Stimulated activated CD8-positive, alpha-beta memory T cell treated with anti-CD3 and anti-CD28 coated beads, Interleukin-4, amount 100 ng/mL, for 1 hour (primary cell): ENCODE measurements around the gene ABCC8.
A peak's percentile ranks its signal among the peaks of the same experiment; 100 is the strongest.

Experiments used
- DNase-seq, 2 donors: peaks; one replicate each; pipeline ENCODE4 v3.0.0-alpha.2; 2020; ENCODE audit warnings: low read depth in 2 of 2, low spot score in 1 of 2

The ABCC8 gene

DNA sequence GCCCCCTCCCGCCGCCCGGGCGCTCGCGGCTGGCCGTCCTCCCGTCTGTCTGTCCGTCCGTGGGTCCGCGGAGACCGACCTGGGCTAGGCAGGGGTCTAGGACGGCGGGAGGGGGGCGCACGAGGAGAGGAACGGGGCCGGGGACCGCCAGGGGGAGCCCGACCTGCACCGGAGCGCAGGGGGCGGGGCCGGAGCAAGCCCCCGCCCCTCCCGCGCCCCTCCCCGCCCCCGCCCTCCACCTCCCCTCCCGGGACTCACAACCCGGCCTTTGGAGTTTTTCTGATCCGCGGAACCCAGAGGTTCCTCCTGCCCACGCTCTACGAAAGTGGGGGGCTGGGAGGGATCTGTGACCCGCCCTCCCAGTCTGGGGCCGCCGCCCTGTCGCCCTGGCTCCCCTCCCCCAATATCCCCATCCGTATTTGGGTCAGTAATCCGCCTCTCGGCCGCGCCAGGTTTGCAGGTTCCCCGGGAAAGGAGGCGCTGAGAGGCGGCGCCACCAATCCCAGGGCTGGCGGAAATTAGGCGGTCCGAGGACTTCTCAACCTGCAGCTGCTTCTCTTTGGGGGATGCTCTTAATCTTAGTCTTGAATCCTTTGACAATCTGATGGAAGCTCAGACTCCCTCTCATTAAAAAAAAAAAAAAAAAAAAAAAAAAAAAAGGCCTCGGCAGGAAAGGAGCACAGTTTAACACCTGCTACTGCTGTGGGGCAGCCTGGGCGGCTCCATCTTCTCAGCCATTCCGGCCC lies 87.3 kb downstream of the ABCC8 start:
- peak; percentile 70 to 72 for DNase-seq

DNA sequence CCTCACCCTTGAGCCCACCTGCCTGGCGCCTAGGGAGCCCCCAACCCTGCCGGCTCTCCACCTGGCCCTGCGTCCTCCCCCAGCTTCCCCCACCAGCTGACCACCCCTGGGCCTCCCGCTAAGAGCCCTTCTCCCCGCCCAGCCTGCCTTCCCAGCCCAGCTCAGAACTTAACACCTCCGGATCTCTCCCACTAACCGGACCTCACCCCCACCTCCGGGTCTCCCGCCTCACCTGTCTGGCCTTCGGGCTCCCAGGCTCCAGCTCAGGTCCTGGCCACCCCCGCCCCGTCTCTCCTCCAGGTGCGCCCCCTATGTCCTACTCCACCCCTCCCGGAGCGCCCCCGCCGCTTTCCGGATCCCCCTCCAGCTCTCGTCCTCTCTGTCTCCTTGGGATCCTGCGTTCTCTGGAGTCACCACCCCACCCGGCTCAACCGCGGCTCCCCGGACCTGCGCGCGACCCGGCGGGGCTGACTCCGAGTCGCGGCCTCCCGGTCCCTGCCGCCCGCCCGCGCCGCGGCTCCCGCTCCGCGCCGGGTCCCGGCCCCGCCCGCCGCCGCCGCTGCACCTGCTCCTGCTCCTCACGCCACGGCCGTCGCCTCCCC lies 87.9 kb downstream of the ABCC8 start, which contains the start of gene KCNJ11:
KCNJ11 (minus strand) TSS at position 51 of the 602 bp plus-strand sequence. CDS start 568 bp downstream, outside the sequence.
- no peak for DNase-seq

DNA sequence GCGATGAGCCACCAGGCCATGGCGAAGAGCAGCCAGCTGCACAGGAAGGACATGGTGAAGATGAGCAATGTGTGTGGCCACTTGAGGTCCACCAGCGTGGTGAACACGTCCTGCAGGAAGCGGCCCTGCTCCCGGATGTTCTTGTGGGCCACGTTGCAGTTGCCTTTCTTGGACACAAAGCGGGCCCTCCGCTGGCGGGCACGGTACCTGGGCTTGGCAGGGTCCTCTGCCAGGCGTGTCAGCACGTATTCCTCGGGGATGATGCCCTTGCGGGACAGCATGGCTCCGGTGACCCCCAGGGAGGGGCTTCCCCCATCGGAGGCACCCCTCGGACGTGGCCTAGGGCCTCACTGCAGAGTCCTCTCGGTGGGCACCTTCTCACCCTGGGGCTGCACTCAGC lies 88.8 kb downstream of the ABCC8 start:
- no peak for DNase-seq

DNA sequence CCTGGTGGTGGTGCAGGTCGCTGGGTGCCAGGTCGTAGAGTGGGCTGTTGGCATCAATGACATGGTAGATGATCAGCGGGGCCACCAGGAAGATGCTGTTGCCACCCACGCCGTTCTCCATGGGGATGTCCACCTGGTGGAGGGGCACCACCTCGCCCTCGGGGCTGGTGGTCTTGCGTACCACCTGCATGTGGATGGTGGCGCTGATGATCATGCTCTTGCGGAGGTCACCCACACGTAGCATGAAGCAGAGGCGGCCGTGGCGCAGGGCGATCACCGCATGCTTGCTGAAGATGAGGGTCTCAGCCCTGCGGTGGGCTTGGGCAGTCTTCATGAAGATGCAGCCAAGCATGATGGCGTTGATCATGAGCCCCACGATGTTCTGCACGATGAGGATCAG lies 89.4 kb downstream of the ABCC8 start:
- DNase-seq: no peak

DNA sequence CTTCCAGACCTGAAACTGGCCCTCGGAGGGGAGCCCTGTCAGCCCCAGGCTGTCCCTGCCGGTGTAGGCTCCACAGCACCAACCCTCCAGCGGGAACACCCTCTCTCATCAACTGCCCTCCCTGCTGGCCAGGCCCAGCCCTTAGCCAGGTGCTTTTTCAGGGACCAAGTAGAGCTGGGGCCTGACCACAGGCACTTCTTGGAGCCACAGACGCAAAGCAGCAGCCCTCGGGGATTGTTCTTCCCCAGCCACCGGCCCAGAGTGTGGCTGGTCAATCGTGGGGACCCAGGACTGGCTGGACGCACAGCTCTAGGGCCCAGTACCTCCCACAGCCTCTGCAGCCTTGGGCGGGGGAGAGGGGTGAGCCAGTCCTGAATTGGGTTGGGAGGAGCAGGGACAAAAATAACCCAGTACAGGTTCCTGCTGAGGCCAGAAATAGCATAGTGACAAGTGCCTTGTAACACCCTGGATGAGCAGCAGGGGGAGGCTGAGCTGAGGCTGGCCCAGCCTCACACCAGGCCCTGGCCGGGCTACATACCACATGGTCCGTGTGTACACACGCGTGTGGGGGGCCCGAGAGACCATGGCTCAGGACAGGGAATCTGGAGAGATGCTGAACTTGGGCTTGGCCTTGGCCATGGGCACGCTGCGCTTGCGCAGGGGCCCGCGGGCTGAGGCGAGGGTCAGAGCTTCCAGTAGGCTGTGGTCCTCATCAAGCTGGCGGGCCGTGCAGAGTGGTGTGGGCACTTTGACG lies 90.1 kb downstream of the ABCC8 start:
- no peak for DNase-seq

DNA sequence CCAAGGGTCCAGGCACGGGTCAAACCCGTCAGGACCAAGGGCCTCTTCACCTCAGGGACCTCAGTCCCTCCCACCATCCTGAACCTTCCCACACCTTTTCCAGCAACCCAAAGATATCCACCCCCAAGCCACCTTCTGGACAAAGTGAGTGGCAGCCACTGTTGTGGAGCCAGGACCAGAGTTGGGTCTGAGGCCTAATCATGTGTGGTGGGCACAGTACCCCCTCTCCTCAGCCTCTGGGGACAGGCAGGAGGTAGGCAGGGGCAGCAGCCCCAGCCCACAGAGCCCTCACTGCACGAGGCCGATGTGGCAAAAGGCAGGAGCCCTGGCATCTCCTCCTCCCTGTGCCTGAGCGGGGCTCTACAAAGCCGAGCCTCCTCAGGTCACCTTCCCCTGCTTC lies 90.7 kb downstream of the ABCC8 start:
- DNase-seq: no peak

DNA sequence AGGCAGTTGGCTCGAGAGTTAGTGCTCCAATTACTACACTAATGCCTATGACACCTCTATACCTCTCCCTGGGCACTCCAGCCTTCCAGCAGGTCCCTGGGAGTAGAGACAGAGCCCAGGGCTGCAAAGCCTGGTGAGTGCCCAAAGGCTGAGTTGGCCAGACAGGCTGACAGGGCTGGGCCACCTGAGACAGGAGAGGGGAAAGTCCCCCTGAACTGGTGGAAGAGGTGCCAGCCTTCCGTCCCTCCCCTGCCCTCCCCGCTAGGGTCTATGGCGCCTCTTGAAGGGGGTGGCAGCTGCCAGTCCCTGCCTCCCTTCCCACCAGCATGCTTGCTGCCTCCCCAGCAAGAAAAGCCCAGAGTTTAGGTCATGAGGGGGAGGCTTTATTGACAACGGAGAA lies 91.2 kb downstream of the ABCC8 start:
- no peak for DNase-seq

DNA sequence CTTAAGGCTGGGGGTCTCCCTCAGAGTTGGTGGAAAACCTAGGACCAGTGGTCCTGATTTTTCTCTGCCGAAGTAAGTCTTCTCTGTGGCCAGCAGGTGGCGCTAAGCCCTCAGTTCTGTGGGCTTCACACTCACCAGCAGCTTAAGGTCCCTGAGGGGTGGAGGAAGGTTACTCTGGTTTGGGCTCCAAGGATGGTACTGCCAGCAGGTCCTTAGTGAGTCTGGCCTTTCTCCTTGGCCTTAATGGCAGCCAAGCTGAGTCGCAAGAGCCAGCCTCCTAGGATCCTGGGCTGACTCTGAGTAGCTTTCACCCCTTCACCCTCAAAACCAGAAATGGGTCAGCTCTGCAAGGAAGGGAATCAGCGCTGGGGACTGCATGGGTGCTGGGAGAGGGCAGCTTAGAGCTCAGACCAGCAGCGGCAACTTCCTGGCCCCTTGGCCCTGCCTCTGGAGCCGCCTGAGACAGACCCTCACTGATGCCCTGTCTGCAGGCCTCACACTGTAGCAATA lies 92.6 kb downstream of the ABCC8 start:
- peak; percentile 52 to 58 for DNase-seq

DNA sequence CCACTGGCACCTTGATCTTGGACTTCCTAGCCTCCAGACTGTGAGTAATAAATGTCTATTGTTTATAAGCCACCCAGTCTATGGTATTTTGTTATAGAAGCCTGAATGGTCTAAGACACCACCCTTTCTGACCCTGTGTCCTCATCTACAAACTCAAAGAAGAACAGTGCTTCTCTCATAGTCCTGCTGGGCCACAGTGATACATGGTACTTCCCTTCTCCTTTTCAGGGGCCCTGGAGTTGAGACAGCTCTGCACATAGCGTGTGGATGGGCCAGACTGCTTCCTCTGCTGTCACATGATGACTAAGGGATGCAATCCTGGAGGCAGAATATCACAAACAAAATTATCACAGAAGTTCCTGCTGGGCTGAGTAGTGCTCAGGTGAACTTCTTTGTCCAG lies 93.2 kb downstream of the ABCC8 start:
- no peak for DNase-seq

DNA sequence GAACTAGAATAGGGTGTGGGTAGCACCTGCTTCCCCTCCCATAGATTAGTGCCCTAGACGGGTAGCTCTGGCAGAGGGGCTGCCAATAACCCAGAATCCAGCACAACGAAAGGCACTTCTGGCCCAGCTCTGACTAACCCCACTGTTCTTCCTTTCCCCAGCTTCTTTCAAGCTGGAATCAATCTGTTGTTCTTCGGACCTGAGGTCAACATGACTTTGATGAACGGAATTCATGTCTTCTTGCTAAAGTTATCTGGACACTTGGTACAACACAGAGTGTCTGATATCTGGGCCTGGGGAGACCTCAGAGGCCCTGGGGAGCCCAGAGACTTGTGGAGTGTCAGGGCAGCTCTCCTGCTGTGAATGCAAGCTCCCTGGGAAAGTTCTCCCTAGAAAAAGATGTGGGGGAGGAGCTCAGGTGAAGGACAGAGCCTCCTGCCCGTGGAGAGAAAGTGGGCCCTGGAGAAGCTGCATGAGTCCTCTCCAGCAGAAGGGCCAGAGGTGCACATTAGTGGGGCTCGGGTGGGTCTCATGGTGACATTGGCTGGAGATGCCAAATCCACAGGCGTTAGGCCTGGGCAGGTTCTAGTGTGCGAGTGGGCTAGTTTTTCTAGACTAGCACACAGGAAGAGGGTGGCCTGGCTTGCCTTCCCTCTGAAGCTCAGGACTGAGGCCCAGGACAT lies 94.5 kb downstream of the ABCC8 start:
- DNase-seq: no peak

DNA sequence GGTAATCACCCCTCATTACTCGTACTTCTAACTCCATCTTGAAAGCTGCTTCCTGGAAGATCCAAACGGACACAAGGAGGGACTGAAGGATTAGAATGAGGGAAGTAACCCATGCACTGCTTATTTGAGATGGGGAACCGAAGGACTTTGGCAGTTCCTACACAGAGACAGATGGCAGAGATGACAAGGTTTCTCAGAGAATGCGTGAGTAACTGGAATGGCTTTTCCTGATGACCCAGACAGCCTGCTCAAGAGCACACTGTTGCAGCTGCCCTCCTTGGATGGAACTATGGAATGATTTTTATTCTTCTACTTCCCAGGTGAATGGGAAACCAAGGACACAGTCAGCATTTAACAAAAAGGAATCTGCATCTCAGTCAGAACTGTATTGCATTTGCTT lies 95.5 kb downstream of the ABCC8 start:
- no peak for DNase-seq

DNA sequence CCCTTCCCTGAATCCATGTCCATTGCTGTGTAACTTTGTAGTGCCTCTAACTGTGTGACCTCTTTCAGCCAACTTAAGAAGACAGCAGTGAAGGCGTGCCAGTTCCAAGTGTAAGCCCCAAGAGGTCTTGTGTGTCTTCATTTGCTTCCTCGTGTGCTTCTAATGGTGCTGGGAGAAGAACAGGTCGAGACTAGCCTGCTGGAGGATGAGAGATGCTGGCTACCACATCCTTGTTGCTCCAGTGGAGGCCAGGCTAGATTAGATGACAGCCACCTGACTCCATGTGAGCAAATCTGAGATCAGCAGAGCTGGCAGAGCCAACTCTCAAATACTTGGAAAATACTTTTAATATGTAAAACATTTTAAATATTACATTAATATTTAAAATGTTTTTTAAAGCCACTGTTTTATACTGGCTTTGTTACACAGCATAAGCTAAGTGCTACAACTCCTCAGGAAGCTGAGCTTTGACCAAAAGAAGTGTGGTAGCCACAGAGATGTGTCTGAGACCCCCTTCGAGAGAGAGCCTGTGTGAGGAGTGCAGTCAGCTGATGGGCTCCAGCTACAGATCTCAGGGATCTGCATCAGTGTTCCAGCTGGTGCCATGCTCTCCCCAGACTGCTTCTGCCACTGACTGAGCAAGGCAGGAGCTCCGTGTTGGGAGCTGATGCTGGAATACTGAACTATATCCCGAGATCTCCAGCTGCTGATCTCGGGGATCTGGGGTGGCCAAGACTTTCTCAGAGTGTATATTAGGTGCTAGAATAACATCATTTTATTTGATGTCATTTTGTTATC lies 97.1 kb downstream of the ABCC8 start:
- no peak for DNase-seq

DNA sequence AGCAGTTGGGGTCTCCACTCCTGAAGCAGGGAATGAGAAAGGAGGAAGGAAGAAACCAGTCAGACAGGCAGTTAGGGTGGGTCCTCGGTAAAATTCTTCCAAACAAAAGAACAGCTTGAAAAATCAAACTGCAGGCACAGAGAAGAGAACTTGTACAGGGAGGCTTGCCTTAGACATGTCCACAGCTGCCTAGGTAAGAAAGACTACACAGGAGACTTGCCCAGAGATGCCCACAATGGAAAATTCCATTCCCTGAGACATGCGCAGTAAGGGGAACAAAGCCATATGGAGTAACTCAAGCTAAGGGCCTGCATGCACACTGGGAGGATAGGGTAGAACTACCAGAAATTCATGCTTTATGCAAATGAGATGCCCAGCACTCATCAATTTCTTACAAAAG lies 98.0 kb downstream of the ABCC8 start:
- no peak for DNase-seq

DNA sequence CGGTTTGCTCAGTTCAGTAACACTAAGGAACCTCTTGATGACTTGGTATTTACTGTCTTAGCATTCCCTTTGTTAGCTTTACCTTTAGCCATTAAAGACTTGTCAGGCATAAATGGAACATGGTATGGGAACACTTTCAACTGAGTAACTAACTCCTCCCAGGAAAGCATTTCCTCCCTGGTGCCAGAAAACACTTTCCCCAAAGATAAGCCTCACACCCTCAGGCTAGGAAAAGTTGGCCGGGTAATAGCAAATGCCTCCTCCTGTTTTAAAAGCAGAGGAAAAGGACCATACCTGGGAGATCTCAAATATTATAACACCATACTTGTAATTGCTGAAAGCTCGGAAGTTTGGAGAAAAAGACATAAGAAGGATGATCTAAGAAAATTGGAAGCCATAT lies 100.2 kb downstream of the ABCC8 start:
- no peak for DNase-seq

DNA sequence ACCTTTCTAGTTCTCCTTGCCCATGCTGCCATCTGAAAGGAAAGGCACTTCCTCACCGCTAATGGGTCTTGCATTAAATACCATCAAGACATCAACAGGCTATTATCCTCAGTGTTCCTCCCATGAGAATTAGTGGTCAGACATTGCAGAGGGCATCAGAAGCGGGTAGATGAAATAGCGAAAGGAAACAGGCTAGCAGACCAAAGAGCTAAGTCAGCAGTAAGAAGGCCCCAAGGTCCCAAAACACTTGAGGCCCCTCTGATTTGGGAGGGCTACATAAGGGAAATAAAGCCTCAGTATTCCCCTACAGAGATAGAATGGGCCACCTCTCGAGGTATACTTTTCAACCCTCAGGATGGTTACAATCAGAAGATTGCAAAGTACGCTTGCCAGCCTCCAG lies 101.1 kb downstream of the ABCC8 start:
- no peak for DNase-seq

DNA sequence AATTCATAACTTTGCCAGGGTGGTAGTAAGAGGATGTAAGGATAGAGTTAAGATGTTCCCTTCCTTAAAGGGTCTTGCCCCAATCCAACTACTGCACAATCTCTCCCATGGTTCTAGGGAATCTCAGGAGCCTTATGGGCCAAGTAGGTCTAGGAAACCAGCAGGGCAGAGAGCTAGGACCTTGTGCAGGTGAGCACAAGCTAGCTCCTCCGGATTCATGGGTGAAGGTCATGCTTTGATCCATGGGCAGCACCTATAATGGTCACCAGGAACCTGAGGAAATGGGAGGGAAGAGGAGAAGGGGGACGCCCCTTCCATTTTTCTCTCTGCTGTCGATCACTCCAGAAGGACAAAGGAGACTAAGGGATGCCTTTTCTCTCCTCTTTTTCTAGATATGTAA lies 105.0 kb downstream of the ABCC8 start:
- no peak for DNase-seq

DNA sequence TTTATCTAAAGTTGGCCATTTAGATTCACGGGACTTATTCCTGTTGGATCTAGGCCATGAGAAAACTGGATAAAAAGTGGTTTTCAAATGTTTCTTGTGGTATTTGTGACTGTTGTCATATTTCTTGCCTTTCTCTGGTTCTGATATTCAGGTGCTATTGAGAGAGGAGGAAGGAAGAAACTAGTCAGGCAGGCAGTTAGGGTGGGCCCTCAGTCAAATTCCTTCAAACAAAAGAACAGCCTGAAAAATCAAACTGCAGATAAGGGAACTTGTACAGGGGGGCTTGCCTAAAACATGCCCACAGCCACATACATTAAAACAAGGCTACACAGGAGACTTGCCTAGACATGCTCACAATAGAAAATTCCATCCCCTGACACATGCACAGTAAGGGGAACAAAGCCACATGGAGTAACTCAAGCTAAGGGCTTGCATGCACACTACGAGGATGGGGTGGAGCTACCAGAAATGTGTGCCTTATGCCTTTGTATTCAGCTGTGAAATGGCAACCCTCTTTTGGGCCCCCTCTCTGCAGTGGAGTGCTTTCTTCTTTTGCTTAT lies 106.9 kb downstream of the ABCC8 start:
- no peak for DNase-seq

DNA sequence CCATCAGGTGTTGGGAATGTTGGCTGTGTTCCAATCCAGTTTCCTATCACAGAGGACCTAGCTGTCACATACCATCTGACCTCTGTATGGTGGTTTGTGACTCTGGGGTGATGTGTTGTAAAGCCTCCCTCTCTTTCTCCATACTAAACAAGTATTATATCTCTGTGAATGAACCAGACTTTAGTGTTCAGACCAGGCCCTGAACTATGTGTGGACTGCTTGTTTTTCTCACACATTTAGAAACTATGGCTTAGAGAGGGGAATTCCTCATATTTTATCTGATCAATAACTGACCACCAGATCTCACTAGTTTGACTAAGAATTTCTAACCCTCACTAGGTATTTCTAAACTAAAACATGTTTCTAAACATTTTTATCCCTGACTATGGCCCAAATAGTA lies 107.6 kb downstream of the ABCC8 start:
- DNase-seq: no peak

DNA sequence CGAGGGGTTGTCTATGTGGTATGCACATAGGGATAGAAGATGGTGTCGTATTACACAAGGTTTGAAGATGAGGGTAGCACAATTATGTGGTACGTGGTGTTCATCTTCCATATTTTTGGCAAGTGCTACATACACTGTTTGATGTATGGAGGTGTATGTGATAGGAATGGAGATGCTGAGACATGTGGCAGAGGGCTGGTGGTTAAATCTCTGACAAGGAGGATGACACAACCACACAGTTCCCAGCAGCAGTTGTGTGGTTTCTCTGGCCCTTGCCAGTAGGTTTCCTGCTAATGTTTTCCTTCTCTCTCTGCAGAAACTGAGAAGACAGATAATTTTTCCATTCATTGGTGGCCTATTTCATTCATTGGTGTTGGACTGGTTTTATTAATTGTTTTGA lies 108.1 kb downstream of the ABCC8 start:
- DNase-seq: no peak

DNA sequence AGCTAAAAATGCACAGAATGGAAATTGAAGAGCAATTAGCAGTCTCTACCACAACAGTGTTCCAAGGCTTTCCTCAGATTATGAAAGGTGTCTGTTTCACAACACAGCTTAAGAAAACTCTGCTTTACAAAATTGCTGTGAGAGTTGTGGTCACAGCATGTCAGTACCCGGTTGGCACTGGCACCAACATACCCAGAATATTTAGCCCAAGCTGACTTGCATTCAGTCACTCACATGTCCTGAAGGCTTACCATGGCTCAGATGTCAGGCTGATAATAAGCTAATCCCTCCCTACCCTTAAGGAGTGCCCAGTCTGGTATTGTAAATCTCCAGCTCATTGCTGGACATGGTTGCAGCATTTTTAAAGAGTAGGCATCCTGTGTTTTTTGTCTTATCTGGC lies 110.2 kb downstream of the ABCC8 start:
- DNase-seq: no peak
